Hematopoietic multipotent progenitor cell treated with erythropoietin and hydrocortisone succinate and interleukin-3 and kit ligand, for 4 days (in vitro differentiated cells): ENCODE measurements around the gene IL1RAPL1.

Experiments used
- DNase-seq: peaks from one replicate; pipeline ENCODE4 v3.0.0-alpha.2; 2015

IL1RAPL1 gene

DNA sequence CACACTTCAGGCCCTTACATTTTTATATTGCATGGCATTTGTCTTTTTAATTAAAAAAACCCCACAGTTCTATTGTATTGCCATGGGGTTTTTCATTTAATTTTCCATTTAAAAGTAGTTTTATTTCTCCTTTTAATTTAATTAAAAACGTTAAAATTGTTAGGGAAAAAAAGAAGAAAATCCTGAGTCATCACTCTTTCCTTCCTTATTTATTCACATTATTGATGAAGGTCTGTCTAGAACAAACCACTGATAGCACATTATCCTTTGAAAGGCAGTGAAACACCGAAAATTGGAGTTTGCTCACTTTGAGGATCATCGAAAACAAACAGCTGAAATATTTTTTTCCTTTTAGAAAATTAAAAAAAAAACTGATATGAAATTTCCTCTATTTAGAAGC, 868.5 kb downstream of the IL1RAPL1 start:
- no peak for DNase-seq

DNA sequence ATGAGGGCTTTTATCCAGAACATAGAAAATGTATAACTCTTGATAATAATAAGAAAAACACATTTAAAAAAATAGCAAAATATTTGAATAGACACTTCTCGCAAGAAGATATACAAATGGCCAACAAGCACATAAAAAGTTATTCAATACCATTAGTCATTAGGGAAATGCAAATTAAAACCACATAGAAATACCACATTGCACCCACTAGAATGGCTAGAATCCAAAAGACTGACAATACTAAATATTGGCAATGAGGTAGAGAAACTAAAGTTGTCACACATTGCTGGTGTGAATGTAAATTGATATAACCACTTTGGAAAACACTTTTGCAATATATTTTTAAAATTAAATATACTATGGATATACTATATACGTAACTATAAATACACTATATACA, 873.8 kb downstream of the IL1RAPL1 start:
- DNase-seq, result no peak

DNA sequence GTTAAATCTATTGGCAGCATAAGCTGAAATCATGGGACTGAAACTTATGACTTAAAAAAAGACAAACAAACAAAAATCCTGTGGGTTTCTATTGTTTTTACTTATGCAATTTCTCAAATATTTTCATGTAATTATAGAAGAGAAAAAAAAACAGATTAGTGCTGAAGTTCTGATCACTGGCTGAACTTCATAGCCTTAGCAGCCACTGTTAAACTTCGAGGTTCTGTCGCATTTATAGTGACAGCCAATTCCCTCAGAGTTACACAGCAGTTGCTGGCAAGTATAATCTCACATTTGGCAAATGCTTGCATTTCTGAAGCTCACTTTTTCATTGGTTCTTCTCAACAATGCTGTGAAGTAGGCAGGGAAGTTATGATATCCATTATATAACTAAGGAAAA, 879.2 kb downstream of the IL1RAPL1 start:
- no peak for DNase-seq

DNA sequence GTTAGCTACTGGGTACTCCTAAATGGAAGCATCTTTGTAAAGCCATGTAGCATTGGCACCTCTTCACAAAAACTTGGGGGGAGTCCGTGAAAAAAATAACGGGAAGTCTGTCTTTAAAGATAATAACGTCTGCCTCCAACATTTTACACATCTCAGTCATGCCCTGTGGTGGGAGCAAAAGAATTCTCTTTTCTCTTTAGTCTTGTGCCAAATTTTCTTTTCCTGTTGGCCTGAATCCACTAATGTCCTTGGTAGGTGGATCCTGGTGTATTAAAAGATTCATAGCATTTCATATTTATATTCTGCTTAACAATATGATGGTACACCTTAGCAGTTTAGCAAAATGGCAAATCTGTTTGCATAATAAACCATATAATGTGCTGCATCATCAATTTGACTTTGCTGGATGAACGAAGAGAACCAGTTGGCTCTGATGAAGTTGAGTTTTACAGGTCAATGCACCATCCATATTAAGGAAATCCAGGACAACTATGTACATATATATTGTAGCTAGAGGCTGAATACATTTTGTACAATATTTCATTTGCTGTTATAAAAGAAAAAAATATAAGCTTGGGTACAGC, 881.8 kb downstream of the IL1RAPL1 start:
- peak; percentile 4 for DNase-seq

DNA sequence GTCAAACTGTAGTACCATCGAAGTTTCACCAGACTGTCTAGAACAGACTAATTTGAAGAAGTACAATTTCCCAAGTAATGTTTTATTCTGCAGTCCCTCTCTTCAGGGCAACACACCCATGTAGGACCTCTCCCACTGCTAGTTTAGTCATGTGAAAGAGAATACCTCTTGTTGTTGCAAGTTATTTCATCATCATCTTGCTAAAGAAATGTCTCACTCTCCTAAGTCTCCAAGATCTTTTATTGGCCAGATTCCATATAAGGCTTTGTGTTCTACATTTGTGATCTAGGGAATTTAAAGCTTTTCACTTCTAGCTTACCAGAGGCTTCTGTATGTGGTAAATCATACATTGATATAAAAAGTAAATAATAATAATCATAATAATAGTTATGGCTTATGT, 882.8 kb downstream of the IL1RAPL1 start:
- DNase-seq, result no peak

DNA sequence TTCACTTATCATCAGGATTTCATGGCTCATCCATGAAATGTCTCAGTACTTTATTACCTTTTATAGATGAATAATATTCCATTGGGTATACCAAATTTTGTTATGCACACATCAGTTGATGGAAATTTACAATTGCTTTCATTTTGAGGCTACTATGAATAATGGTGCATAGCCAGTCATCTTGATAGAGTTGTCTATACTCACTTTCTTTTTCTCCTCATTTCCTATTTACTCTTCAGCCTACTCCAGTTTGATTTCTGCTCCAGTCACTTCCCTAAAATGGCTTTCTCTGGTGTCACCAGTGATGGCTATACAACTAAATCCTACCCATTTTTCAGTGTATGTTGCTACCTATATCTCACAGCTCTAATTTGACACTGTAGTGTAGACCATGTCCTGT, 884.6 kb downstream of the IL1RAPL1 start:
- no peak for DNase-seq

DNA sequence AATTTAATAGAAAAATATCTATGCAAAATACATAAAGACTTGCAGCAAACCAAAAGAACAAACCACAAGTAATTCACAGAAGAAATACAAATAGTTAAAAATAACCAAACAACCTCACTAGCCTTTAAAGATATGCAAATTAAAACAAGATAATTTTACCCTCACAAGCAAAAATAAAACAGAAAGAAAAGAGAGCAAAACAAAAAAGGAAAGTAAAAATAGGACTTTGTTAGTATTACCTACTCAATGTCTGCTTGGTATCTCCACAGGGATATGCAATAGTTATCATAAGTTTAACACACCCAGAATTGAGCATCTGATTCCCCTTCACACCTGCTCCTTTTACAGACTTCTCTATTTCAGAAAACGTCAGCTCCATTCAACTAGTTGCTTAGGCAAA, 890.6 kb downstream of the IL1RAPL1 start:
- DNase-seq, result no peak

DNA sequence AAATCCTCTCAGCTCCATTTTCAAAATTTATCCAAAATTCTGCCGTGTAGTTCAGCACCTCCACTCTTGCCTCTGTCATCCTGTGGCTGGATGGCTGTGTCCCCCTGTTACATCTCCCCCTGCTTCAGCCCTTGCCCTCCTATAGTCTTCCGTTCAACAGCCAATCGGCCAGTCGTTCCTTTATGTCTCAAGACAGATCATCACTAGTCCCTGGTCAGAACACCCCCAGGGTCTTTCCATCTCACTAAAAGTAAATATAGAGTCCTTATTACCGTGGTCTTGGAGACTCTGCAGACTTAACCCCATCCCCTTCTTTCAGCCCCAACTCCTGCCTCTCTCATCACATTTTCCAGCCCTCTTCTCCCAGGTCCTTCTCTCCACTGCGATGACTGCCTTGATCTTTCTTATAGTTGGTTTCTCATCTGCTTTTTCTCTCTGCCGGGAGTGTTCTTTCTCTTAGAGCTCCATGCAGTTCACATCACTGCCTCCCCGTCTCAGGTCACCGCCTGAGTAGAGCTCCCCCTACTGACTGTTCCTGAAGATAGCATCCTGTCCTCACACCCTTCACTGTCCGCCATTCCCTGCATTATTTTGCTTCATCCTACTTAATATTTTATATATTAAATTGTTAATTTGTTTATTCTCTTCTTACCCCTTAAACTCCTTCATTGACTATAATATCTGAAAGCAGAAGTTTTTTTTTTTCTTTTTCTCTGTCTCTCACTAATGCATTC, 891.3 kb downstream of the IL1RAPL1 start:
- DNase-seq, result peak; percentile 54

DNA sequence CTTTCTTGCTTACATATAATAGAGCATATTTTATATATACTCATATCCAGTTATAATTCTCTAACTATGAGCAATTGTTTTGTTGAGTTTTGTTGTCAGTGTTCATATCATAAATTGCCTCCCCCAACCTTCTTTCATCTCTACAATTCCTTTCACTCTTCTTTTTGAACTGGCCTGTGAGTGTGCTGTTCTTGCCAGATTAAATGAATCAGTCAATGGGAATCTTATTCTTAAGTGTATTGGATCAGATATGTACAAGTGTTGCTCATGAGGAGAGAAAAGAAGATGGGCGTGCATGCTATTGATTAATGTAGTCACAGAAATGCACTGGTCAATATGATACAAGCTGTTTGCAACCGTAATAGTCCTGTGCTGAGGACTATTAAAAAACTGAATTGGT, 900.0 kb downstream of the IL1RAPL1 start:
- no peak for DNase-seq

DNA sequence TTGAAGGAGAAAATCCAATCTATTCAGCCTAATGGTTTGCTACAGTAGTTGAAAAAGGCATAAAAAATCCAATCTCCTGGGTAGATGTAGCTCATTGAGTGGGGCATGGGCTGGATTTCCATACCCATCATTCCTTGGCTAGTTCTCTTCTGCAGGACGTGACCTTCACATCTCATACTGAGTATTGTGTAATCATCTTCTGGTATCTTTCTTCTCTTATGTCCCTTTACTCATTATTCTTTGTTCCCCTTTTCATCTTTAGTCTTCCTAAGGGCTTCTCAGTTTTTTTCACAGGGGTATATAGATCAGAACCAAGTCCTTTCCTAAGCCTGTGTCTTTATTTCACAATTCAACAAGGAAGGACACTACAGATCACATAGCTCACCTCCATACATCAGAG, 900.5 kb downstream of the IL1RAPL1 start:
- DNase-seq, result peak; percentile 3

DNA sequence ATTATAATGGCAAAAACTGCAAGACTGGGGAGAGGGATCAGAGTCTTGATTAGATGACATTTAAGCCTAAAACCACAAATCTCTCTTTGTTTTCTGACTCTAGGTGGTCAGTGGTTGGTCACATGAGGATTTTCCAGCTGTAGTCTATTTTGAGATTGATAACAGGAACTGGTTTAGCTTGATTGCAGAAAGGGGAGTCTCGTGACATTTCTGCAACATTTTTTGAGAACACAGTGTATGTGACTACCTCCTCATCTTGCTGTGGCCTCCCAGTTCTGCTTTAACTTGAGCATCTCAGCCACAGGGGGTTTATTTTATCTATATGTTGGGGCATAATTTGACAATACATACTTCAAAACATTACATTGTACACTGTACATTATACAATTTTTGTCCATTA, 901.7 kb downstream of the IL1RAPL1 start:
- peak; percentile 21 for DNase-seq

DNA sequence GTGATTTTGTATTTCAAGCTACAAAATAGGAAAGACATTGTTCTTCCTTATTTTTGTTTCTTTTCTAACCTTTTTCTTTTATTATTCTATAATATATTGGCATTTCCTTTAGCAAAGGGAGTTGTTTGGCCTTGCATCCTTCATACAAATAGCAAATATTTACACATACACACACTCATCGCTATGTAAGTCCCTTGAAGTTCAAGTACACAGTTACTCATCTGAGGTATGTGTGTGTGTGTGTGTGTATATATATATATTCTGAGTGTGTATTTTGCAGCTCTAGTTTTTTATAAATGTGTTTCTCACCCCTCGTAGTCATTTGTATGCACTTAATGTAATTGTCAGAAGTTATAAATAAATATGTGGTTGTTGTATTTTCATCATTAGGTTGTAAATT, 903.4 kb downstream of the IL1RAPL1 start:
- DNase-seq, result no peak

DNA sequence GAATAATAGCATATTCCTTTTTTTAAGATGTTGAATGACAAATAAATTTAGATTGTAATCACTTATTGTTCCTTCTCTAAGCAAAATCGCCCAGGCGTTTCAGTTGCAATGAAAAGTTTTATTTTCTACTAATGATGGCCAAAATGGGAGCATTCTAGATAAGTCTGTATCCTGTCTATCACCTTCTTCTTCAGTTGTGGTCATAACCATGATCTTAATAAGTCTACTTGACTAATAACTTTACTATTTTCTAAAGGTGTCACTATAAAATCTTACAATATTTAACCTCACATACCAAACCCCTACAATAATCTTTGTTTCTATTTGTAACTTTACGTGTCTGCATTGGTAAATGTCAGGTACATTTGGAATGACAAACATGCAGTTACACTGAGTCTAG, 904.4 kb downstream of the IL1RAPL1 start:
- DNase-seq, result no peak

DNA sequence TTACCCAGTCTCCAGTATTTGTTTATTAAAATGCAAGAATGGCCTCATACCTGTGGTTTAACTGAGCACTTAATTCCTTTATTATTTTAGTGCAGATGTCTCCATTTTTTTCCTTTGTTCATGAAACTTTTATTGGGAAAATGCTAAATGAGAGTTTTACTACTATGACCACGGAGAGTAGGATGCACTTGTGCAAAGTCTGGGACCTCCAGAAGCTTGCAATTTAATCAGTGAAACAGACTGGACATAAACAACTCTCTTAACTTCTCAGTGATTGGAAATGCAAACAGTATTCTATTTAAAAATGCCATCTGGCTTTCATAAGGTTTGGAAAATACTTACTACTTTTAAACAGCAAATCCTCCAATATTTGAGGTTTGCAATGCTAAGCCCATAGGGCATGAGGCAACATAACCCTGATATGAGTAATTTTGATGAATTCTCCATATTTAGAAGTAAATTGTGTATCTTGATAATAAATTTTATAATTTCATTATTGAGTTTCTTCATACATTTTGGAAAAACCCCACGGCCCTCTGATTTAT, 909.5 kb downstream of the IL1RAPL1 start:
- DNase-seq, result no peak

DNA sequence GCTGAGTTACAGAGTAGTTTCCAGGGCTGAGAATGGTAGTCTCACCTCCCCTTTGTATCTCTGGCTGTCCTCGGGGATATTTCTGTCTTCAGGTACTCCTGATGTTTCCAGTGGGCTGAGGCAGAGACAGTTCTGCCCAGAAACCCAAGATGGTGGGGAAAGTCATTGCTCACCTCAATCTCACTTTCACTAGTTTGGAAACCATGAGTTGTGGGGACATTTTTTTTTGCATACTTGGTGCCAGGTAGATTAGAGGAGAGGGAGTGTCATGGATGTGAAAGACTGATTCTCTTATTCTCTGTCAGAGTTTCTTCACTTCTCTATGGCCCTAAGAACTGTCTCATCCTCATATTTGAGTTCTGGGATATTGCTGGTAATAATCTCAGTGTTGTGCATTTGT, 919.5 kb downstream of the IL1RAPL1 start:
- DNase-seq, result no peak

DNA sequence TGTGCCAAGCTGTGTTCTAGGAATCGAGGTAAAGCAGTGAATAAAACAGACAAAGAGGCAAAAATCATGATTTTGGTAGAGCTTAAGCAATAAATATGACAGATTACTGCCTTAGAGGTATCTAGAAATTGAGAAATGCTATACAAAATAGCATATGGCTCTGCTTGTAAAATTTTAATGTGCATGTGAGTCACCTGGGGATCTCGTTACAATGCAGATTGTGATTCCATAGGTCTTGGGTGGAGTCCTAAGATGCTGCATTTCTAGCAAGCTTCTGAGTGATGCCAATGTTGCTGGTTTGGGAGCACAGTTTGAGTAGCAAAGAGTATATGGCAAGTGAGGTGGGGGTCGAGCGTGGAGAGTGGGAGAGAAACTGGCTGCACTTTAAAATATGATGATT, 930.9 kb downstream of the IL1RAPL1 start:
- DNase-seq, result no peak

DNA sequence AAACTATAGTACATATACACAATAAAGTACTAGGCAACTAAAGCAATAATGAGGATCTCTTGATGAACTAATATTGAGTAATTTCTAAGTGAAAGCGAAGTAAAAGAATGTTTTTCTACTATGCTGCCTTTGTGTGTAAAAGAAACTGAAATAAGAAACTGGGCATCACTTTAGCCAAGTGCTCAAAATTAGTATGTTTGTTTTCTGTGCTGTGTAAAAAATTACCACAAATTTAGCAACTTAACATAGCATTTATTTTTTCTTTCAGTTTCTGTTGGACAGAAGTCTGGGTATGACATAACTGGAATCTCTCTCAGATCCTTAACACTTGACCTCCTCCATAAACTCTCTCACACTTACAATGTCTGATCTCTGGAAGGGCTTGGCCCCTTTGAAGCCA, 941.0 kb downstream of the IL1RAPL1 start:
- DNase-seq, result no peak

DNA sequence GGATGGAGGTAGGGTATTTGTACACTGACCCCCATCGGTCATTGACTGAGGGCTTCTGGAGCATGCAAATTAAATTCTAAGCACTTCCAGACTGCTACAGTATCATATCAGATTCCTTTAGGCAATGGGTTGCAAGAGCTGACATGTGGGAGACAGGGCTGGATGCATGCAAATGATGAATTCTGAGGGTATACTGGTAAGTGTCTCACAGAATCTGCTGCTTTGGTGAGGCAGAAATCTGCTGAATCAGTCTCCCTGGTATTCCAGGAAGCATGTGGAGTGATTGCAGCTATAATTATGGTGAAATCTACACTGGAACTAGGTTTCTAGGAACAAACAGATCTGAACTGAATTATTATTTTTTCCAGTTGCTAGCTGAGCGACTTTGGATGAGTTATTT, 943.3 kb downstream of the IL1RAPL1 start:
- no peak for DNase-seq

DNA sequence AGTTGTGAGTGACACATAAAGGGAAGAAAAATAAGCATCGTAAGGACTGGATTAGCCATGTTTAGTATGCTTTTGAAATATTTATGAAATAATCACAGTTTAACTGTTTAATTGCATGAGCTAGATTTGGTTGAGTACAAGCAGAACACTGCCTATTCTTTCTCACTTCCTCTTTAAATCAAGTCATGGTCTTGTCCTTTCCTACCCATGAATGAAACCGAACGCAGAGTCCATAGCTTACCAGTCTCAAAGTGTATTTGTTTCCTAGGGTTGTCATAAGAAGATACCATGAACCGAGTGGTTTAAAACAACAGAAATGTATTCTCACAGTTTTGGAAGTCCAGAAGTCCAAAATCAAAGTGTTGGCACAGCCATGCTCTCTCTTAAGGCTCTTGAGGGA, 944.1 kb downstream of the IL1RAPL1 start:
- DNase-seq, result no peak

DNA sequence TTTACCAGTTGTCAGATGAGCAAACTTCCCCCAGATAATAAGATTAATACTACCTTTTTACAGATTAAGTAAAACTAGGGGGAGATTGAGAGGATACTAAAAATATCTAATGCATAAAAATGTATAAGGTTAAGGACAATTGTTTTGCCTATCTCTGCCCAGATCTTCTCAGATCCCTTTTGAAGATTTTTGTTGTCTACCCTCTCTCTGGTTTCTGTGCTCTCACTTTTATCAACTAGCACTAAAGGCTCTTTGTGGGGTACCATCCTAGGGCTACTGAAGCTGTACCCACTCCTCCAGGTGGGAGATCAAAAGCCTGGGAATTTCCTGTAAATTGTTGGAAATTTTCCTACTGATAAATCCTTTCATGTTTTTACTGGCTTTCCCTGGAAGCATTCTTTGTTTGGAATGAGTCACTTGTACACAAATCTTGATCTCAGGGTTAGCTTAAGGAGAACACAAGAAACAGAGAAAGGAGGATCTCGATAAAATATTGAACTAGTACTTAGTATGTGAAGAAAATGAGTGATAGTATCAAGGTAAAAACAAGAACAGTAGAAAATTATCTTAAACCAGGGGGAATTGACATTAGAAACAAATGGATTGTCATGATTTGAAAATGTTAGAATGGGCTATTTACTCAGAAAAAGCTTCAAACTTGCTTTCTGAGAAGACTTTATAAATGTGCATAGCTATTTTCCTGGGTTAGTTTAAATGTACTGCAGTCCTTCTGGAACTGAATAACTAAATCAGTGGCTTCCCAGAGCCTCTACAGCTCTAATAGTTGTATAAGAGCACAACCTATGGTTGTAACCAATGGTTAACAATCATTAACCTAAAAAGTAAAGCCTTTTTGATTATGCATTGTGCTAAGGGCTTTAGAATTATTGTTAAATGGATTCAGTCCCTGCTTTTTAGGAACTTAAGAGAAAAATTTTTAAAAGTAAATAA, 948.2 kb downstream of the IL1RAPL1 start:
- DNase-seq, result no peak

DNA sequence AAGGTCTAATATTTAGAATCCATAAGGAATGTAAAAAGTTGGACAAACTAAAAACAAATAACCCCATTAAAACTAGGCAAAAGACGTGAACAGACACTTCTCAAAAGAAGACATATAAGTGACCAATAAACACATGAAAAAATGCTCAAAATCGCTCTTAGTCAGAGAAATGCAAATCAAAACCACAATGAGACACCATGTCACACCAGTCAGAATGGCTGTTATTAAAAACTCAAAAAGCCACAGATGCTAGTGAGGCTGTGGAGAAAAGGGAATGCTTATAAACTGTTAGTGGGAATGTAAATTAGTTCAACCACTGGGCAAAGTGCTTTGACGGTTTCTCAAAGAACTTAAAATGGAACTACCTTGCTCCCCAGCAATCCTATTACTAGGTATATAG, 953.8 kb downstream of the IL1RAPL1 start:
- no peak for DNase-seq

DNA sequence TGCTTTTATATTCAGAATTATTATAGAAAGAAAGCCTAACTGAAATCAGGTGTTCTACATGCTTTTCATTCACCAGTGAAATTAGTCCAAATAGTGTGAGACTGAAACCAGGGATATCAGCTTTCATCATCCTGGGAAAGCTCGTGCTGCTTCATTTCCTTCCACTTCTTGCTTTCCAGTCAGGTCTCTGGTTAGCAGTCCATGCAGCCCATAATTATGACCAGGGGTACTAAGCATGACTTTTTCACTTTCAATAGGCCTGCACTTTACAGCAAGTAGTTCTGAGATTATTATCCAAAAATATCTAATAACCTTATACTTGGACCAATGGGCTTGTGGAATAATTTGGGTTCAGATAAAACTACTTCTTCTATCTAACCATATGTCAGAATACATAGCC, 954.9 kb downstream of the IL1RAPL1 start:
- no peak for DNase-seq

DNA sequence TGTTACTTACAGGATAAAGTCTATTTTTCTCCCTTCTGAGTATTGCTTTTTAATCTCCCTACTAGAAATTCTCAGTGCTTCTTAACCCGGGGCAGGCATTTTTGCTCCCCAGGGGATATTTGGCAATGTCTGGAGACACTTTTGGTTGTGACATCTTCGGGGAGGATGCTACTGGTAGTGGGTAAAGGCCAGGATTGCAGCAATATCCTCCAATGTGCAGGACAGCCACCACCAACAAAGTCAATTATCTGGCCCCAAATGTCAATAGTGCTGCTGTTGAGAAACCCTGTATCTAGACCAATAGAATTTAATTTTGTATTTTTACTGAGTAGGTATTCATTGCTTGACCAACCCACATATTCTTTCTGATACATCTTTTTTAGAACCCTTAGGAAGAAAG, 958.6 kb downstream of the IL1RAPL1 start:
- DNase-seq, result no peak

DNA sequence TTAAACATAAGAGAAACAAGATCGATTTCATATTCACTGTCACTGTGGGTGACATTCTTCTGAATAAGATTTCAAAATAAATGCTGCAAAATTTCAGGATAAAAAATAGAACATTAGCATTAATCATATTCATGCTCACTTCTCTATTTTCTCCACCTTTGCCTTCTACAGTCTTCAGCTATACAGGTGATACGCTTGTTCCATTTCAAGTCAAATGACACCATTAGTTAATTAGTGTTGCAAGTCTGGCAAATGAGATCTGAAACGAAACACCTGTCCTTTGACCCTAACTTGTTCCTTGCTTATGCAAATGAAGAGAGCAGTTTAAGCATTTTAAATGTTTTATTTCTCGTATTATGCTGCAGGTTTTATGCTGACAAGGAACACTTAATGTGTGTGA, 960.6 kb downstream of the IL1RAPL1 start:
- DNase-seq, result no peak
